ENCODE measurements around the gene C1orf232. TPM values are rescaled to one million over a fixed set of nuclear protein-coding genes. Genes with fewer than 3 reads are reported as not detected.

Gene C1orf232
- total and polyA plus RNA-seq, 2 of the 13 experiments (the other 11 are each of a cell fraction or from before 2014, with no cell fraction given): not detected

- TF ChIP-seq DBP (CRISPR knock-in tag; IDR thresholded peaks at IDR 0.05; ENCODE audit: not compliant biosample characterization): peak; percentile 20
- TF ChIP-seq ZSCAN20 (CRISPR knock-in tag; IDR thresholded peaks at IDR 0.05; ENCODE audit: borderline replicate concordance): 0 out of 2 replicates have a peak, but pooled peaks have one; percentile 37
- TF ChIP-seq ZNF124 (CRISPR knock-in tag; IDR thresholded peaks at IDR 0.05): no peak
- TF ChIP-seq GATAD1 (CRISPR knock-in tag; IDR thresholded peaks at IDR 0.05): peak; percentile 92
- no peak for TF ChIP-seq ZNF432 (CRISPR knock-in tag; IDR thresholded peaks at IDR 0.05; ENCODE audit: borderline replicate concordance)
- TF ChIP-seq PLRG1 (conservative IDR thresholded peaks at IDR 0.05): no peak
- TF ChIP-seq ZNF770 (CRISPR knock-in tag; IDR thresholded peaks at IDR 0.05): peak; percentile 44; the same call in 1 of the 2 replicates
- TF ChIP-seq FOXC1 (CRISPR knock-in tag; IDR thresholded peaks at IDR 0.05; ENCODE audit: borderline replicate concordance): peak; percentile 86
- TF ChIP-seq RCOR2 (CRISPR knock-in tag; IDR thresholded peaks at IDR 0.05): no peak
- TF ChIP-seq U2AF1 (optimal IDR thresholded peaks at IDR 0.05; ENCODE audit: low read depth, low read length): no peak
- peak; percentile 51; the same call in 1 of the 2 replicates for TF ChIP-seq THRA (CRISPR knock-in tag; IDR thresholded peaks at IDR 0.05; ENCODE audit: borderline replicate concordance)
- no peak for TF ChIP-seq MAFG (CRISPR knock-in tag; IDR thresholded peaks at IDR 0.05)
- peak; percentile 94 for TF ChIP-seq SP4 (CRISPR knock-in tag; IDR thresholded peaks at IDR 0.05)
- peak; percentile 98; the same call in 1 of the 2 replicates for TF ChIP-seq ZNF772 (CRISPR knock-in tag; IDR thresholded peaks at IDR 0.05)
- peak; percentile 72 for TF ChIP-seq HMGXB3 (CRISPR knock-in tag; IDR thresholded peaks at IDR 0.05; ENCODE audit: borderline replicate concordance)
- TF ChIP-seq SRF (IDR thresholded peaks at IDR 0.05; ENCODE audit: low read depth, low read length): peak; percentile 8; the same call in 1 of the 2 replicates
- peak; percentile 93 to 95 for TF ChIP-seq HMGXB4 (CRISPR knock-in tag; IDR thresholded peaks at IDR 0.05; ENCODE audit: borderline replicate concordance in 1 of 2, low read depth in 1 of 2)
Measured at GRCh38 chr1:26169669-26170471, 1.1 kb upstream of the C1orf232 start, which contains the start of gene ZNF593 (continued).

Measured in HepG2 (cell line).